SU-DHL-6 (cell line): Measurements from ENCODE around the gene WIZ.

Source experiments
- H2AFZ ChIP-seq: fragments of 200-600 bp; sonication (generic); 2 replicates; pipeline ENCODE4 v1.6.1; 2014; ENCODE audit warnings: low read depth, mild to moderate bottlenecking, moderate library complexity, mixed read lengths, antibody characterized with exemption, low read length; ENCODE audit not compliant: severe bottlenecking
- H3F3A ChIP-seq: fragments of 200-600 bp; shearing (Covaris generic); 2 replicates; pipeline ENCODE4 v1.6.0; 2016; ENCODE audit warnings: antibody characterized with exemption, mild to moderate bottlenecking; ENCODE audit not compliant: insufficient read depth
- H3K27ac ChIP-seq: fragments of 200-600 bp; sonication (generic); 2 replicates; pipeline ENCODE4 v1.5.1; 2016; ENCODE audit warnings: low read depth, mild to moderate bottlenecking, low read length, moderate library complexity, mixed read lengths
- H3K27me3 ChIP-seq: fragments of 200-600 bp; sonication (generic), shearing (Covaris generic); 2 replicates; pipeline ENCODE4 v1.6.0; 2014; ENCODE audit warnings: mild to moderate bottlenecking, low read length
- H3K36me3 ChIP-seq: fragments of 200-600 bp; sonication (generic); 2 replicates; pipeline ENCODE4 v1.6.1; 2014; ENCODE audit warnings: mild to moderate bottlenecking, low read length, mixed read lengths
- H3K4me2 ChIP-seq: fragments of 300-600, 200-600 bp; shearing (Covaris generic), sonication (generic); 2 replicates; pipeline ENCODE4 v1.6.0; 2014; ENCODE audit warnings: low read length, low read depth, mild to moderate bottlenecking; ENCODE audit not compliant: poor library complexity, severe bottlenecking
- H3K4me3 ChIP-seq: fragments of 200-600 bp; sonication (generic); 2 replicates; pipeline ENCODE4 v1.5.1; 2014; ENCODE audit warnings: antibody characterized with exemption, low read length, mild to moderate bottlenecking, mixed read lengths; ENCODE audit not compliant: insufficient read depth, poor library complexity, severe bottlenecking
- H3K79me2 ChIP-seq: fragments of 200-600 bp; sonication (generic); 2 replicates; pipeline ENCODE4 v1.6.1; 2014; ENCODE audit warnings: mild to moderate bottlenecking, low read length, moderate library complexity; ENCODE audit not compliant: insufficient read depth
- H3K9ac ChIP-seq: fragments of 200-600 bp; sonication (generic); 2 replicates; pipeline ENCODE4 v1.7.0; 2014; ENCODE audit warnings: mild to moderate bottlenecking, low read length
- H3K9me2 ChIP-seq: fragments of 200-600 bp; sonication (generic); replicated peaks from 2 replicates; pipeline ENCODE4 v1.6.1; 2014; ENCODE audit warnings: low read length; ENCODE audit not compliant: insufficient read depth
- H3K9me3 ChIP-seq: fragments of 200-600 bp; sonication (generic); 2 replicates; pipeline ENCODE4 v1.6.1; 2014; ENCODE audit warnings: low read length, mixed read lengths; ENCODE audit not compliant: insufficient read depth
- H4K20me1 ChIP-seq: fragments of 200-600 bp; sonication (generic); 2 replicates; pipeline ENCODE4 v1.6.1; 2014; ENCODE audit warnings: low read depth, mild to moderate bottlenecking, antibody characterized with exemption, low read length, moderate library complexity, mixed read lengths
- EZH2phosphoT487 ChIP-seq: fragments of 200-600 bp; sonication (generic), shearing (Covaris generic); conservative IDR thresholded peaks from 2 replicates; pipeline ENCODE4 v1.6.1; 2018; ENCODE audit warnings: mild to moderate bottlenecking, antibody characterized with exemption, low read length, moderate library complexity, mixed read lengths
- TF ChIP-seq, protein P1 (sequence below): fragments of 200-600 bp; sonication (generic); IDR thresholded peaks from one replicate; pipeline ENCODE4 v1.5.1; 2017; ENCODE audit warnings: antibody characterized with exemption, mild to moderate bottlenecking, low read length, moderate library complexity; ENCODE audit not compliant: insufficient read depth, poor library complexity, severe bottlenecking

WIZ gene

DNA sequence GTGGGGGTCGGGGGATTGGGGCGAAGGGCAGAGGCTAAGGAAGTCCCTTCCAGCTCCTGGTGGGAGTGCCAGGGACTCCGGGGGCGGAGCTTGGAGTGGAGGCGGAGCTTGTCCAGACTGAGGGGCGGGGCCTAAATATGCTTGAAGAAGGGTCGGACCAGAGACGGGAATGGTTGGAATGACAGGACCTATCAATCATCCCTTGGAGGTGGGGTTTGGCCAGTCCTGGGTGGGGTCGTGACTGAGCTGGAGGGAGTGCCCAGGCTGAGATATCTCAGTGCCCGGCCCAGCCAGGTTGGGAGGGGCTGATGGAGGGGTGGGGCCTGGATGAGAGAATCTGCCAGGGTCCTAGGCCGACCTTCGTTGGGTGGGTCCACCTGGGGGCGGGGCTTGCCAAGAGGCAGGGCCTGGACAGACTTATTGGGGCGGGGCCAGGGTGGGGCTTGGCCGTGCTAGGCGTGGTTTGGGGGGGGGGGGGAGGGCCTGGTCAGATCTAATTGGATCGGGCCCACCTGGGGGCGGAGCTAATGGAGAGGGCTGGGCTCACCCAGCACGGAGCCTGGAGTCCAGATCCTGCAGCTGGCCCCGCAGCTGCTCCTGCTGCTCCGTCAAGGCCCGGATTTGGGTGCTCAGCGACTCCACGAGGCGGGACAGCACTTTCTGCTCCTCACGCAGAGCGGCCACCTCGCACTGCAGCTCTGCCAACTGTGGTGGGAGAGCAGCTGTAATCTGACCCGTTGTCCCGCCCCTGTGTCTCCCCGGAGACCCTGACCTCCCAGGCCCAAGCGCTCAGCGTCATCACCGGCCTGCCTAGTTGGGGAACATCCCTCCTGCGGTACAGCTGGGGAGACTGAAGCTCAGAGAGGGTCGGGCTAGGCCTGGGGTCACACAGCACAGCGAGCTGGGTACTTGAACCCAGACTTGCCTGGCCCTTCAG lies 2.6 kb upstream of the WIZ start:
- Histone ChIP-seq H3K36me3 (no peaks in the 10 kb centered on the region), H3K27ac (no peak overlapping the region), H3K9me2 (no peaks in the 10 kb centered on the region), H3K27me3 (no peaks in the 10 kb centered on the region), H3K79me2 (no peaks in the 10 kb centered on the region), H3K9ac (no peak overlapping the region), H3K4me3 (no peak overlapping the region), H3K9me3 (no peaks in the 10 kb centered on the region), H4K20me1 (no peaks in the 10 kb centered on the region), H3F3A (peaks cover 8% of the 10 kb centered on the region; the same call in 1 of the 2 replicates), H3K4me2 (no peak overlapping the region), H2AFZ (no peak overlapping the region)
- TF ChIP-seq, protein P1, sequence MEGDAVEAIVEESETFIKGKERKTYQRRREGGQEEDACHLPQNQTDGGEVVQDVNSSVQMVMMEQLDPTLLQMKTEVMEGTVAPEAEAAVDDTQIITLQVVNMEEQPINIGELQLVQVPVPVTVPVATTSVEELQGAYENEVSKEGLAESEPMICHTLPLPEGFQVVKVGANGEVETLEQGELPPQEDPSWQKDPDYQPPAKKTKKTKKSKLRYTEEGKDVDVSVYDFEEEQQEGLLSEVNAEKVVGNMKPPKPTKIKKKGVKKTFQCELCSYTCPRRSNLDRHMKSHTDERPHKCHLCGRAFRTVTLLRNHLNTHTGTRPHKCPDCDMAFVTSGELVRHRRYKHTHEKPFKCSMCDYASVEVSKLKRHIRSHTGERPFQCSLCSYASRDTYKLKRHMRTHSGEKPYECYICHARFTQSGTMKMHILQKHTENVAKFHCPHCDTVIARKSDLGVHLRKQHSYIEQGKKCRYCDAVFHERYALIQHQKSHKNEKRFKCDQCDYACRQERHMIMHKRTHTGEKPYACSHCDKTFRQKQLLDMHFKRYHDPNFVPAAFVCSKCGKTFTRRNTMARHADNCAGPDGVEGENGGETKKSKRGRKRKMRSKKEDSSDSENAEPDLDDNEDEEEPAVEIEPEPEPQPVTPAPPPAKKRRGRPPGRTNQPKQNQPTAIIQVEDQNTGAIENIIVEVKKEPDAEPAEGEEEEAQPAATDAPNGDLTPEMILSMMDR: no peak
- TF ChIP-seq EZH2phosphoT487: no peak

DNA sequence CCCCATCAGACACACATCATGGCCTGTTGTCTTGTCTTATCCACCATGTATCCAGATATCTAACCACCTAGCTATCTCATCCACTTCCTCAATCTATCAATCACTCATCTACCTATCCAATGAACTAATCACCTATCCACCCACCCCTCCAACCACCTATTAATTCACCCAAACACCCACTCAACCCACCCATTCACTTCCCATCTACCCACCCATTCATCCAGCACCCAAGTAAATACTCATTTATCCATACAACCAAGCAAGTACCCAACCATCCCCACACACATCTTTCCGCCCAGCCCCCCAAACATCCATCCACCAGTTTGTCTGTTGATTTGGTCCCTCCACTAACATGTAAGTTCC lies 753 bp upstream of the WIZ start:
- TF ChIP-seq, protein P1: no peak
- TF ChIP-seq EZH2phosphoT487: no peak
- Histone ChIP-seq H3K9me2 (no peaks in the 10 kb centered on the region), H3K36me3 (no peaks in the 10 kb centered on the region), H3K79me2 (no peaks in the 10 kb centered on the region), H3K27ac (no peak overlapping the region), H3K9ac (no peak overlapping the region), H3K4me2 (no peak overlapping the region), H3K27me3 (no peaks in the 10 kb centered on the region), H2AFZ (no peak overlapping the region), H3K9me3 (no peaks in the 10 kb centered on the region), H3K4me3 (no peak overlapping the region), H4K20me1 (no peaks in the 10 kb centered on the region), H3F3A (peaks cover 8% of the 10 kb centered on the region; the same call in 1 of the 2 replicates)

DNA sequence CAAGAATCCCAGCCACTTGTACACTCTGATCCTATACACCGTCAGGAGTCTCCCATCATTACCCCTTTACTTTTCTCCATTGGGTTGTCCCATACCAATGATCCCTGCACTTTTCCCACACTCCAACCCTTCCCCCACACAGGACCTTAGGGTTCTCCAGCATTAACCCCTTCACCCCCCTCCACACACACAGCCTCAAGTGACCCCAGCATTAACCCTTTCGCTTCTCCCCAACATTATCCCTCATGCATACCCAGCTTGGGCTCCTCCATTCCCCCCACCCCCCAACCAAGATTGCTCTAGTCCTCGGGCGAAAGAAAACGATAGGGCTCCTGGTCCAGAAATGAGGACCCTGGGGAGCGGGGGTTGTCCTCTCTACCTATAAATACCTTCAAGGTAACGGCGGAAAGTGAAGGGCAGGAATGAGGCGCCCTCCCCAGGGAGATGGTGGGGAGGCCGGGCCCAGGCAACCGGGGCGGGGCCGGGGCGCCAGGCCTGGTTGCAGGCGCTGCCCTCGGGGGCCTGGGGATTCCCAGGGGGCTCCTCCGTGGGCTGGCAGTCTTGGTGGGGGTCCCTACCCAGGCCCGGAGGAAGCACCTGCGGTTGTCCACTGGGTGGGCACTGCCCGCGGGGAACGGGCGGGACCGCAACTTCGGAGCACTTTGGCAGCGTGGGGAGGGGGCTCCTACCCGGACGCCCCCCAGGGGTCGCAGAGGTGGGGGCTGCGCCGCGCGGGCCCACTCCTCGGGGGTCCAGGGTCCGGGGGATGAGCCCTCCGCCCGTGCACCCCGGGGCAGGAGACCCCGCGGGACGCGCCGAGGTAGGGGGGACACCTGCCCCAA lies 757 bp downstream of the WIZ start:
- H3F3A ChIP-seq: peaks cover 8% of the 10 kb centered on the region; the same call in 1 of the 2 replicates
- peak overlapping the region; percentile 30 for H3K4me2 ChIP-seq
- H3K9ac ChIP-seq: no peak overlapping the region
- no peak overlapping the region for H3K4me3 ChIP-seq
- H2AFZ ChIP-seq: no peak overlapping the region
- no peaks in the 10 kb centered on the region for H3K9me2 ChIP-seq
- no peaks in the 10 kb centered on the region for H4K20me1 ChIP-seq
- H3K9me3 ChIP-seq: no peaks in the 10 kb centered on the region
- no peaks in the 10 kb centered on the region for H3K27me3 ChIP-seq
- H3K27ac ChIP-seq: no peak overlapping the region
- H3K36me3 ChIP-seq: no peaks in the 10 kb centered on the region
- no peaks in the 10 kb centered on the region for H3K79me2 ChIP-seq
- TF ChIP-seq, protein P1: no peak
- TF ChIP-seq EZH2phosphoT487: no peak
